SH-SY5Y (cell line): ENCODE measurements around the gene OSBPL2.

ENCODE experiments used
- GATA2 ChIP-seq: IDR thresholded peaks from 2 replicates; pipeline ENCODE4 v1.6.1; 2011; ENCODE audit warnings: mild to moderate bottlenecking, low read depth, low read length
- GATA3 ChIP-seq: IDR thresholded peaks from 2 replicates; pipeline ENCODE4 v1.6.1; 2011; ENCODE audit warnings: low read depth, mild to moderate bottlenecking, low read length, moderate library complexity

Gene OSBPL2

GRCh38 chr20:62329389-62330377, 91.4 kb downstream of the OSBPL2 start:
- TF ChIP-seq GATA2, result no peak
- no peak for TF ChIP-seq GATA3

GRCh38 chr20:62330576-62331317, 92.4 kb downstream of the OSBPL2 start:
- TF ChIP-seq GATA3, result no peak
- no peak for TF ChIP-seq GATA2

DNA sequence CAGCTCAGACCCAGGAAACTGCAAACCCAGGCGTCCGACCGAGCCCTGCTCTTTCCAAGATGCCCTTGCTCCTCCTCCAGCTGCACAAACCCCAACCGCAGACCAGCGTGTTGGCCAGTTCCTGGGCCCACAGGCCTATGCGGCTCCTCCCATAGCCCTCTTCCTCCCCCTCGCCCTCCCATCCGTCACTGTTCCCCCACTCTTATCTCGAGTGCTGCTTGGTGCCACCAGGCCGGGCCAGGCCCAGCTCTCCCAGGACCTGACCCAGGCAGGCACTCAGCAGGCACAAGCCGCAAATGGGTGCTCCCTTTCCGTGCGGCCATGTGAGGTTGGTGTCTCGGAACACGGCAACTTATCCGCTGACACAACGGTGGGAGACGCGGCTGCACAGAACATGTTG, 93.0 kb downstream of the OSBPL2 start:
- no peak for TF ChIP-seq GATA2
- TF ChIP-seq GATA3, result no peak

DNA sequence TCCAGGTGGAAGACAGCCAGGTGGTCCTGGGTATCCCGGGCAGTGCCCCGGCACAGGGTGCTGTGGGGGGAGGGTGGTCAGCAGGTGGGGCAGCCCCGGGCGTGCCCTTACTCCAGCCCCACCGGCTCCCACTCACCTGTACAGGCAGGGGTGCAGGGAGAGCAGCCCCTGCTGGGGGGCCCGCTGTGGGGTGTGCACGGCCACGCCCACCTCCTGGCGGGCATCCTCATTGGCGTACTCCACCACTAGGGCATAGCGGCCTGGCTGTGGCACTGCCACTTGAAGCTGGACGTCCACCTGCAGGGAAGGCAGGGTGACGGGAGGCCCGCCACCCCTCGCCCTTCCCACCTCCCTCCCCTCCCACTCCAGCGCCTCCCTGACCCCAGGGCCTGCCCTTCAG, 94.1 kb downstream of the OSBPL2 start:
- TF ChIP-seq GATA2, result no peak
- TF ChIP-seq GATA3, result no peak

- no peak for TF ChIP-seq GATA3
Measured at GRCh38 chr20:62332989-62333819, 94.9 kb downstream of the OSBPL2 start.

GRCh38 chr20:62333820-62334595, 95.7 kb downstream of the OSBPL2 start:
- TF ChIP-seq GATA2 (no peak), GATA3 (no peak)

DNA sequence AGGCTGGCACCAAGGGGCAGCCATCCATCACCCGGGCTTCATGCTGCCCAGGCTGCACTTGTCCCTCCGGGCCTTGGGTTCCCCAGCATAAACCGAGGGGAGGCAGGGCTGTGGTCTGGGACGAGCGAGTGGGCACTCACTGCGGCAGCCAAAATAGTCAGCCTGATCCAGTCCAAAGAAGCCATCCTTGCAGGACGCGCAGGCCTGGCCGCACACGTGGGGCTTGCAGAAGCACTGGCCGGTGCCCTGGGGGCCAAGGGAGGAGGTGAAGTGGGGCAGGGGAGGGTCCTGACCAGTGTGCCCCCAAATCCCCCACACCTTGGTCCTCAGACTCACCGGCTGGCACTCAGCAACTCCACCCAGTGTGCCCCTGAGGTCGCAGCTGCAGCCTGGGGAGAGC, 96.6 kb downstream of the OSBPL2 start:
- TF ChIP-seq GATA3 (no peak), GATA2 (no peak)

DNA sequence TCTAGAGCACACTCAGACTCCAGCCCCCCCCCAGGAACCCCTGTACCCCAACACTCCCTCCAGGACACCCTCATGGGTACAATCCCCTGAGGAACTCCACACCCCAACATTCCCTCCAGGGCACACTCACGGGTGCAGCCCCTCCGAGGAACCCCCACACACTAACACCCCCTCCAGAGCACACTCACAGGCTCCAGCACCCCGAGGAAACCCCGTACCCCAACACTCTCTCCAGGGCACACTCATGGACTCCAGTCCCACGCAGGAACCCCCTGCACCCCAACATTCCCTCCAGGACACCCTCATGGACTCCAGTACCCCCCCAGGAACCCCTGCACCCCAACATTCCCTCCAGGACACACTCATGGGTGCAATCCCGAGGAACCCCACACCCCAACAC, 97.2 kb downstream of the OSBPL2 start:
- TF ChIP-seq GATA2 (no peak), GATA3 (no peak)

GRCh38 chr20:62336329-62336728, 98.0 kb downstream of the OSBPL2 start:
- no peak for TF ChIP-seq GATA3
- no peak for TF ChIP-seq GATA2

GRCh38 chr20:62336775-62337557, 98.6 kb downstream of the OSBPL2 start:
- TF ChIP-seq GATA3, result no peak
- no peak for TF ChIP-seq GATA2

GRCh38 chr20:62337558-62338293, 99.4 kb downstream of the OSBPL2 start:
- TF ChIP-seq GATA2 (no peak), GATA3 (no peak)

DNA sequence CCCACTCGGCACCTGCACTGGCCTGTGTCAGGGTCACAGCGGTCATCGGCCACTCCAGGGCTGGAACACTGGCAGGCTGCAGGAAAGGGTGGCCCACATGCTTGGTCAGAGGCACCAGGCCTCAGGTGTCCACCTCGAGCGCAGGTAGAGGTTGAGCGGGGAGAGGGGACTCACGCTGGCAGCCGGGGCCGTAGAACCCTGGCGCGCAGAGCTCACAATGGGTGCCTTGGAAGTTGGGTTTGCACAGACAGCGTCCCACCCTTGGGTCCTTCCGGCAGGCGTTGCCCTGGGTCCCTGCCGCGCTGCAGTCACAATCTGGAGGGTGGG, 99.9 kb downstream of the OSBPL2 start:
- TF ChIP-seq GATA3 (no peak), GATA2 (no peak)

GRCh38 chr20:62339647-62340062, 101.3 kb downstream of the OSBPL2 start:
- TF ChIP-seq GATA3, result no peak
- TF ChIP-seq GATA2, result no peak
